Lung (tissue), 12 donors: ENCODE results near the gene STK32B. TPM values are rescaled to one million over a fixed set of nuclear protein-coding genes. Genes with fewer than 3 reads are reported as not detected.

Experiments used
- ATAC-seq: fragments of 200-7000 bp; cut with Tn5 transposase; one replicate; pipeline ENCODE4 v1.9.1; 2020; ENCODE audit warnings: moderate number of reproducible peaks; ENCODE audit not compliant: insufficient read depth, low FRiP score
- DNase-seq, 3 donors: peaks; one replicate each; pipeline ENCODE4 v3.0.0-alpha.2; 2013 to 2017
- H3K27ac ChIP-seq, 2 donors: one replicate each; pipeline ENCODE4 v1.5.1; 2013; ENCODE audit warnings: mild to moderate bottlenecking in 2 of 2, moderate library complexity in 2 of 2, control low read depth in 1 of 2, inconsistent platforms in 1 of 2, low read depth in 1 of 2, low read length in 1 of 2
- H3K27me3 ChIP-seq, 3 donors: one replicate each; pipeline ENCODE4 v1.5.1; 2013; ENCODE audit warnings: low read length in 2 of 3; ENCODE audit not compliant: control insufficient read depth in 3 of 3, insufficient read depth in 3 of 3
- H3K36me3 ChIP-seq, 4 donors: one replicate each; pipeline ENCODE4 v1.5.1; 2013; ENCODE audit warnings: low read length in 4 of 4, mild to moderate bottlenecking in 1 of 4, moderate library complexity in 1 of 4; ENCODE audit not compliant: control insufficient read depth in 4 of 4, insufficient read depth in 4 of 4
- H3K4me1 ChIP-seq, 5 donors: one replicate each; pipeline ENCODE4 v1.5.1; 2013; ENCODE audit warnings: low read length in 5 of 5, mild to moderate bottlenecking in 2 of 5, moderate library complexity in 1 of 5; ENCODE audit not compliant: control insufficient read depth in 5 of 5, insufficient read depth in 5 of 5
- H3K4me3 ChIP-seq: one replicate; pipeline ENCODE4 v1.5.1; 2013; ENCODE audit warnings: mild to moderate bottlenecking, control low read depth, moderate library complexity
- H3K9ac ChIP-seq, 2 donors: one replicate each; pipeline ENCODE4 v1.5.1; 2013; ENCODE audit warnings: low read length in 2 of 2, control low read depth in 1 of 2; ENCODE audit not compliant: insufficient read depth in 1 of 2
- H3K9me3 ChIP-seq, 4 donors: one replicate each; pipeline ENCODE4 v1.5.1; 2013; ENCODE audit warnings: low read length in 3 of 4, mild to moderate bottlenecking in 1 of 4, moderate library complexity in 1 of 4; ENCODE audit not compliant: control insufficient read depth in 4 of 4, insufficient read depth in 3 of 4
- CTCF ChIP-seq: IDR thresholded peaks from 2 replicates; pipeline ENCODE4 v1.5.1; 2012; ENCODE audit warnings: mild to moderate bottlenecking; ENCODE audit errors: control extremely low read depth, extremely low read depth
- WGBS, 2 donors: extraction: QIAGEN DNeasy Blood & Tissue Kit; methylation state at CpG; one replicate each; pipeline ENCODE4 v1.1.7; 2013; 5-methylcytosine and 5-hydroxymethylcytosine counted together
- polyA plus RNA-seq, 2 donors: library from polyadenylated mRNA; stranded (reverse); fragments of 200-250 nt; gene quantifications; one replicate each; pipeline ENCODE4 v1.2.1, GENCODE V29; 2013
- total RNA-seq, 2 donors: library from RNA; depleted of rRNA in 1 of 2; stranded (reverse); fragments of >200 nt in 1 of 2; gene quantifications; one replicate each; pipeline ENCODE4 v1.2.1, GENCODE V29; 2014 to 2021
- donor health status: control.
- donor health status: control.
- donor health status: Bipolar disorder and iron deficiency.
- donor health status: healthy.
- donor health status: DM: yes; HTN: yes; CAD: no.

STK32B gene
- total and polyA plus RNA-seq, 4 donors, result 0.29 to 2.2 (median 1.4) TPM

GRCh38 chr4:5044341-5044740, 6.9 kb upstream of the STK32B start:
- TF ChIP-seq CTCF, result no peak
- H3K27ac ChIP-seq, result no peak overlapping the region
- H3K36me3 ChIP-seq, result no peaks in the 10 kb centered on the region
- DNase-seq (no peak), ATAC-seq (no peak)
- H3K4me1 ChIP-seq, result peaks cover 0 to 22% (median 7%) of the 10 kb centered on the region in 5 donors
- 17 to 33% methylated on average over 3 of the region's 3 CpGs for WGBS, 2 donors
- H3K9ac ChIP-seq, result no peak overlapping the region
- no peak overlapping the region for H3K4me3 ChIP-seq
- H3K27me3 ChIP-seq, result no peaks in the 10 kb centered on the region
- peaks cover 0 to 2% (median 0%) of the 10 kb centered on the region in 4 donors for H3K9me3 ChIP-seq

- ATAC-seq (no peak), DNase-seq (peak; percentile 21 to 65 (median 38))
- H3K9ac ChIP-seq, result no peak overlapping the region
- peaks cover 0 to 22% (median 7%) of the 10 kb centered on the region in 5 donors for H3K4me1 ChIP-seq
- no peak overlapping the region for H3K4me3 ChIP-seq
- peaks cover 0 to 2% (median 0%) of the 10 kb centered on the region in 4 donors for H3K9me3 ChIP-seq
- no peak for TF ChIP-seq CTCF
- WGBS, 2 donors, result 21 to 39% methylated on average over 3 of the region's 3 CpGs
- no peaks in the 10 kb centered on the region for H3K36me3 ChIP-seq
- H3K27ac ChIP-seq, result no peak overlapping the region
- H3K27me3 ChIP-seq, result no peaks in the 10 kb centered on the region
These were observed 6.2 kb upstream of the STK32B start for GRCh38 chr4:5045097-5045496.

GRCh38 chr4:5048721-5049120, 2.6 kb upstream of the STK32B start:
- 88 to 94% methylated on average over 4 of the region's 4 CpGs for WGBS, 2 donors
- ATAC-seq, result no peak

More at GRCh38 chr4:5048721-5049120, 2.6 kb upstream of the STK32B start:
- Histone ChIP-seq H3K4me1 (peaks cover 0 to 20% (median 0%) of the 10 kb centered on the region in 5 donors), H3K9ac (no peak overlapping the region), H3K27ac (no peak overlapping the region), H3K27me3 (peaks cover 0 to 8% (median 0%) of the 10 kb centered on the region in 3 donors), H3K9me3 (peaks cover 0 to 2% (median 0%) of the 10 kb centered on the region in 4 donors), H3K36me3 (no peaks in the 10 kb centered on the region), H3K4me3 (no peak overlapping the region)
- TF ChIP-seq CTCF, result no peak
- no peak for DNase-seq
